ENCODE data around the gene INTS14.

DNA sequence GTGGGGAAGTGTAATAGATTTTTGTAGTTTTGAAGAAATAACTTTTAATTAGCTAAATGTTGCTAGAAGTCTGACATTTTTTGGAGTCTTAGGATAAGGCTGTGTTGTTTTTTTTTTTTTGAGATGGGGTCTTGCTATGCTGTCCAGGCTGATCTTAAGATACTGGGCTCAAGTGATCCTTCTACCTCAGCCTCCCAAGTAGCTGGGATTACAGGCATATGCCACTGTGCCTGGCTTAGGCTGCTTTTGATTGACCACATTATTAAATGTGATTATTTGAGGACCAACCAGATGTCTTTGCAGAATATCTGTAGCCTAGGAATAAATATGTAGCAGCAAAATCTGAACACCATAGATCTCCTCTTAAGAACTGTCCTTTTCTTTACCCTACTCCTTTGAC is 51.0 kb downstream of the INTS14 start:
- TF ChIP-seq, protein P1, sequence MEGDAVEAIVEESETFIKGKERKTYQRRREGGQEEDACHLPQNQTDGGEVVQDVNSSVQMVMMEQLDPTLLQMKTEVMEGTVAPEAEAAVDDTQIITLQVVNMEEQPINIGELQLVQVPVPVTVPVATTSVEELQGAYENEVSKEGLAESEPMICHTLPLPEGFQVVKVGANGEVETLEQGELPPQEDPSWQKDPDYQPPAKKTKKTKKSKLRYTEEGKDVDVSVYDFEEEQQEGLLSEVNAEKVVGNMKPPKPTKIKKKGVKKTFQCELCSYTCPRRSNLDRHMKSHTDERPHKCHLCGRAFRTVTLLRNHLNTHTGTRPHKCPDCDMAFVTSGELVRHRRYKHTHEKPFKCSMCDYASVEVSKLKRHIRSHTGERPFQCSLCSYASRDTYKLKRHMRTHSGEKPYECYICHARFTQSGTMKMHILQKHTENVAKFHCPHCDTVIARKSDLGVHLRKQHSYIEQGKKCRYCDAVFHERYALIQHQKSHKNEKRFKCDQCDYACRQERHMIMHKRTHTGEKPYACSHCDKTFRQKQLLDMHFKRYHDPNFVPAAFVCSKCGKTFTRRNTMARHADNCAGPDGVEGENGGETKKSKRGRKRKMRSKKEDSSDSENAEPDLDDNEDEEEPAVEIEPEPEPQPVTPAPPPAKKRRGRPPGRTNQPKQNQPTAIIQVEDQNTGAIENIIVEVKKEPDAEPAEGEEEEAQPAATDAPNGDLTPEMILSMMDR (IDR thresholded peaks at IDR 0.05): no peak
- TF ChIP-seq POLR2A (IDR thresholded peaks at IDR 0.05): no peak
